Suprapubic skin (tissue), 4 donors: ENCODE results near the gene KIF20A.

Source experiments
- CTCF ChIP-seq, 2 donors: fragments of 200-600 bp in 1 of 2; fragments of 450-650 bp in 1 of 2; sonication (generic) in 1 of 2; IDR thresholded peaks; one replicate each; pipeline ENCODE4 v1.5.1; 2016 to 2019; ENCODE audit warnings: antibody characterized with exemption in 2 of 2, mild to moderate bottlenecking in 1 of 2, moderate library complexity in 1 of 2
- EP300 ChIP-seq: sonication (generic); formaldehyde crosslinking; IDR thresholded peaks from one replicate; pipeline ENCODE4 v1.6.1; 2017; ENCODE audit warnings: antibody characterized with exemption
- POLR2A ChIP-seq, 2 donors: fragments of 450-650 bp; IDR thresholded peaks; one replicate each; pipeline ENCODE4 v1.6.1; 2017; ENCODE audit warnings: antibody characterized with exemption in 2 of 2, mild to moderate bottlenecking in 2 of 2, moderate library complexity in 2 of 2
- POLR2AphosphoS5 ChIP-seq, 3 donors: sonication (generic); formaldehyde crosslinking; IDR thresholded peaks; one replicate each; pipeline ENCODE4 v1.6.1; 2017; ENCODE audit warnings: antibody characterized with exemption in 3 of 3

DNA sequence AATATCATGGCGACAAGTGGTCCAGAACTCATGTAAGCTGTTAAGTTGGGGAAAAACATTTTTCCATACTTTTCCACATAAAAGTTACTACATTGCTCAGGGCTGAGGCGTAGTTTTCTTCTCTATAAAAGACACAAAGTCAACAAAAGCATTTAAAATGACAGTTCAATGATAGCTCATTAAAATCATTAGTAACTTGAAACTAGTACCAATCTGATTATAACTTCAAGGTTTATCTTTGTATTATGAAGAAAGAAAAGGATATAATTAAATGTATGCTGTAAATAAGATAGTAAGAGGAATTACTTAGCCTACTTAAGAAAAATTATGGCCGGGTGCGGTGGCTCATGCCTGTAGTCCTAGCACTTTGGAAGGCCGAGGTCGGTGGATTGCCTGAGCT, 49.6 kb upstream of the KIF20A start:
- TF ChIP-seq CTCF (IDR thresholded peaks at IDR 0.05): no peak
- no peak for TF ChIP-seq EP300
- no peak for TF ChIP-seq POLR2A (IDR thresholded peaks at IDR 0.05)
- no peak for TF ChIP-seq POLR2AphosphoS5 (IDR thresholded peaks at IDR 0.05)
